ENCODE measurements around the gene NOS1AP. TPM values are rescaled to one million over a fixed set of nuclear protein-coding genes. Genes with fewer than 3 reads are reported as not detected.

The NOS1AP gene
- polyA plus RNA-seq, 1 of the 3 experiments (the other 2 are of a cell fraction) = 0.03 TPM

GRCh38 chr1:162070094-162070748 is 730 bp downstream of the NOS1AP start:
- POLR2A ChIA-PET = no interaction called here
- Histone ChIP-seq H4K20me1 (ENCODE audit: insufficient read depth) (no peaks in the 10 kb centered on the region), H3K9ac (no peak overlapping the region), H3K4me3 (ENCODE audit: low read depth in 2 of 2, low read length in 1 of 2) (peak overlapping the region; percentile 73 to 86), H3K4me2 (peak overlapping the region; percentile 90), H3K9me2 (no peaks in the 10 kb centered on the region), H3K79me2 (ENCODE audit: insufficient read depth) (no peaks in the 10 kb centered on the region), H3K4me1 (ENCODE audit: control insufficient read depth in 1 of 2, insufficient read depth in 2 of 2, low read depth in 1 of 2, low read length in 1 of 2) (peaks cover 0 to 15% of the 10 kb centered on the region in 2 experiments; a peak in 2 of 4 replicates), H3K27ac (ENCODE audit: low read depth in 2 of 2, low read length in 1 of 2) (no peak overlapping the region; a peak in 1 of 4 replicates), H3F3A (replicated peaks; ENCODE audit: insufficient read depth) (peaks cover 5% of the 10 kb centered on the region), H3K27me3 (ENCODE audit: insufficient read depth) (peaks cover 32% of the 10 kb centered on the region), H2AFZ (ENCODE audit: low read depth) (peak overlapping the region; percentile 96), H3K36me3 (replicated peaks in 1 of 2; ENCODE audit: control insufficient read depth in 1 of 2, insufficient read depth in 2 of 2, low read length in 1 of 2) (no peaks in the 10 kb centered on the region), H3K9me3 (no peaks in the 10 kb centered on the region)
- DNase-seq = no peak
- TF ChIP-seq CHD2 (IDR thresholded peaks at IDR 0.05; ENCODE audit: low read length, partially characterized antibody) (no peak), TCF12 (IDR thresholded peaks at IDR 0.05) (no peak), MEF2A (IDR thresholded peaks at IDR 0.05; ENCODE audit: borderline replicate concordance, low read depth) (no peak), ZBTB33 (IDR thresholded peaks at IDR 0.05; ENCODE audit: borderline replicate concordance, low read depth) (no peak), RXRA (IDR thresholded peaks at IDR 0.05; ENCODE audit: borderline replicate concordance, low read depth) (no peak), YY1 (IDR thresholded peaks at IDR 0.05; ENCODE audit: low read depth) (no peak), PBX3 (IDR thresholded peaks at IDR 0.05) (no peak), FOXJ3 (CRISPR knock-in tag; IDR thresholded peaks at IDR 0.05) (no peak), IRF3 (IDR thresholded peaks at IDR 0.05; ENCODE audit: low read depth, low read length) (no peak)
- CTCF ChIA-PET = interaction anchor here (0.8 to 1.8 kb wide), 6 partner anchors 14 to 278 kb away, joined by 3 to 11 read pairs (median 6); no protein-coding TSS in a partner anchor
- WGBS (ENCODE audit: low lambda C conversion rate) = 3% methylated on average over 23 of the region's 29 CpGs

GRCh38 chr1:162070825-162071224 is 1.3 kb downstream of the NOS1AP start:
- Histone ChIP-seq H3K4me1 (ENCODE audit: control insufficient read depth in 1 of 2, insufficient read depth in 2 of 2, low read depth in 1 of 2, low read length in 1 of 2) (peaks cover 0 to 15% of the 10 kb centered on the region in 2 experiments; a peak in 2 of 4 replicates), H3K9ac (no peak overlapping the region), H3K27ac (ENCODE audit: low read depth in 2 of 2, low read length in 1 of 2) (no peak overlapping the region), H3K9me3 (no peaks in the 10 kb centered on the region), H3K9me2 (no peaks in the 10 kb centered on the region), H3K4me3 (ENCODE audit: low read depth in 2 of 2, low read length in 1 of 2) (no peak overlapping the region; a peak in 1 of 4 replicates), H3F3A (replicated peaks; ENCODE audit: insufficient read depth) (peaks cover 4% of the 10 kb centered on the region), H3K4me2 (no peak overlapping the region), H3K36me3 (replicated peaks in 1 of 2; ENCODE audit: control insufficient read depth in 1 of 2, insufficient read depth in 2 of 2, low read length in 1 of 2) (no peaks in the 10 kb centered on the region), H4K20me1 (ENCODE audit: insufficient read depth) (no peaks in the 10 kb centered on the region), H3K79me2 (ENCODE audit: insufficient read depth) (no peaks in the 10 kb centered on the region), H2AFZ (ENCODE audit: low read depth) (no peak overlapping the region), H3K27me3 (ENCODE audit: insufficient read depth) (peaks cover 32% of the 10 kb centered on the region)
- WGBS (ENCODE audit: low lambda C conversion rate) = 60% methylated on average over 6 of the region's 7 CpGs
- DNase-seq = no peak
- POLR2A ChIA-PET = interaction anchor here (0.5 kb wide), 1 partner anchor 27 kb away, joined by 6 read pairs; no protein-coding TSS in a partner anchor
- CTCF ChIA-PET = interaction anchor here (0.8 to 1.8 kb wide), 5 partner anchors 15 to 206 kb away, joined by 3 to 11 read pairs (median 6); no protein-coding TSS in a partner anchor
- TF ChIP-seq MAX (IDR thresholded peaks at IDR 0.05; ENCODE audit: low read depth) (no peak), NRF1 (IDR thresholded peaks at IDR 0.05; ENCODE audit: low read depth, low read length) (no peak), EP300 (IDR thresholded peaks at IDR 0.05; ENCODE audit: borderline replicate concordance in 1 of 2, low read depth in 1 of 2, low read length in 1 of 2) (no peak), ZBTB33 (IDR thresholded peaks at IDR 0.05; ENCODE audit: borderline replicate concordance, low read depth) (no peak), RFX5 (IDR thresholded peaks at IDR 0.05; ENCODE audit: low read length) (no peak), RAD21 (IDR thresholded peaks at IDR 0.05; ENCODE audit: low read length) (no peak), IRF3 (IDR thresholded peaks at IDR 0.05; ENCODE audit: low read depth, low read length) (no peak), CTCF (IDR thresholded peaks at IDR 0.05) (no peak), ELF1 (IDR thresholded peaks at IDR 0.05) (no peak), MEF2A (IDR thresholded peaks at IDR 0.05; ENCODE audit: borderline replicate concordance, low read depth) (no peak)

All from SK-N-SH (cell line).